Adrenal gland (tissue), 12 donors: ENCODE results near the gene BSN. TPM values are rescaled to one million over a fixed set of nuclear protein-coding genes. Genes with fewer than 3 reads are reported as not detected.

Source experiments
- DNase-seq, 7 donors: peaks; one replicate each; pipeline ENCODE4 v3.0.0-alpha.2; 2019 to 2020
- H3K27ac ChIP-seq, 5 donors: fragments of 200-600 bp; sonication (generic) in 4 of 5; 1 replicate in 3 of 5; 2 replicates in 2 of 5; pipeline versions ENCODE4 v1.5.1 to v1.8.0; 2016 to 2020; ENCODE audit warnings: mild to moderate bottlenecking in 1 of 5
- H3K27me3 ChIP-seq: fragments of 200-600 bp; 2 replicates; pipeline ENCODE4 v1.8.0; 2021
- H3K36me3 ChIP-seq, 2 donors: fragments of 200-600 bp; replicated peaks in 1 of 2; 1 replicate in 1 of 2; 2 replicates in 1 of 2; pipeline versions ENCODE4 v1.5.1 to v1.8.0; 2018 to 2022
- H3K4me1 ChIP-seq, 2 donors: fragments of 200-600 bp; replicated peaks in 1 of 2; 1 replicate in 1 of 2; 2 replicates in 1 of 2; pipeline versions ENCODE4 v1.5.1 to v1.8.0; 2018 to 2021
- H3K4me3 ChIP-seq, 4 donors: fragments of 200-600 bp; sonication (generic) in 3 of 4; one replicate each; pipeline ENCODE4 v1.5.1; 2016 to 2018
- H3K9me3 ChIP-seq, 3 donors: fragments of 200-600 bp; sonication (generic) in 1 of 3; replicated peaks in 1 of 3; 1 replicate in 2 of 3; 2 replicates in 1 of 3; pipeline versions ENCODE4 v1.5.1 to v1.8.0; 2016 to 2021
- POLR2A ChIP-seq, 2 donors: fragments of 450-650 bp; IDR thresholded peaks; one replicate each; pipeline ENCODE4 v1.6.1; 2017; ENCODE audit warnings: antibody characterized with exemption in 2 of 2, mild to moderate bottlenecking in 2 of 2, moderate library complexity in 1 of 2
- WGBS, 4 donors: extraction: QIAGEN DNeasy Blood & Tissue Kit in 2 of 4; methylation state at CpG; one replicate each; pipeline versions ENCODE4 v1.1.5 to v1.1.7; 2013 to 2017; 5-methylcytosine and 5-hydroxymethylcytosine counted together
- intact Hi-C, 2 donors: fragments of 100-400 bp; cut with DNase I; formaldehyde crosslinking; loops; one replicate each; pipeline versions ENCODE4 v1.14.1 to v1.15.0; 2022 to 2023
- polyA plus RNA-seq, 3 donors: library from polyadenylated mRNA; stranded (reverse); fragments of 200-250 nt in 2 of 3; fragments of 350-450 nt in 1 of 3; fragmentation: Illumina TruSeq in 1 of 3; extraction: RNeasy Lipid Tissue Mini Kit (QIAGEN cat#74804) in 1 of 3; gene quantifications; one replicate each; pipeline ENCODE4 v1.2.3, GENCODE V29; 2013 to 2014
- total RNA-seq, 9 donors: library from RNA; depleted of rRNA in 4 of 9; stranded (reverse); fragments of >200 nt in 4 of 9; fragments of 120-200 nt in 1 of 9; fragmentation: NEBNext Ultra II Directional in 1 of 9; extraction: Animal tissue kit (Norgen Biotek cat#: 25700) in 1 of 9; gene quantifications; one replicate each; pipeline versions ENCODE4 v1.1.0 to v1.2.4, GENCODE V29; 2013 to 2023
- TF ChIP-seq, protein P1 (sequence below), 6 experiments: fragments of 450-650 bp in 4 of 6; fragments of 200-600 bp in 2 of 6; sonication (generic) in 1 of 6; IDR thresholded peaks; 1 replicate in 5 of 6; 2 replicates in 1 of 6; pipeline versions ENCODE4 v1.5.1 to v1.8.0; 2016 to 2021; ENCODE audit warnings: antibody characterized with exemption in 6 of 6, mild to moderate bottlenecking in 2 of 6, moderate library complexity in 1 of 6
- donor health status: healthy with polysubstance abuse.
- donor health status: Bipolar disorder and iron deficiency.
- donor health status: DM: yes; HTN: yes; CAD: no.
- donor health status: DM: no; HTN: no; CAD: no.
- donor health status: DM: no; HTN: no; CAD: no.
- donor health status: DM: yes; HTN: yes; CAD: no.

The BSN gene
- total and polyA plus RNA-seq, 12 donors: 0.27 to 4.6 (median 1.5) TPM

DNA sequence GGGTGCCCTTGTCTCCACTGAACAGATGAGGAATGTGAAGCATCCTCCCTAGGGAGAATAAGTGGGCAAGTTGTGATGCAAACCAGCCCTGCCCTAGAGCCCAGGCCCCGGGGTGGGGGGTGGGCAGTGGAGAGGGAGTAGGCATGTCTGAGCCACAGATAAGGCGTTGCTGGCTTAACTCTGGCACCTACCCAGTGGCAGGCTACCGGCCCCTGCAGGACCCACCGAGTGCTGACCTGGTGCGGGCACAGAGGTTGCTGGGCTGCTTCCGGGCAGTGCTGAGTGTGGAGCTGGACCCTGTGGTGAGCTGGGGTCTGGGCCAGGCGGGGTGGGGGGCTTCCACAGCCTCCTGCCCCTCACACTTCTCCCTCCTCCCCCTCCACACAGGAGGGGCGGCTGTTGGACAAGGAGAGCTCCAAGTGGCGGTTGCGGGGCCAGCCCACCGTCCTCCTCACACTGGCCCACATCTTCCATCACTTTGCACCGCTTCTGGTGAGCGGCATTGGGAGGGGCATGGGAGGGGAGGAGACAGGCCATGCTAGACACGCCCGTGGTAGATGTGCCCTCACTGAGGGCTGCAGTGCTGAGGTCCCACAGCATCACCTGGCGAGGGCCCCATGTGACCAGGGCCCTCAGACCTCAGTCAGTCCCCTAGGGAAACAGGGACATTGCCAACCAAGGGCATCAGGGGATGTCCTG, 145.2 kb downstream of the BSN start:
- Histone ChIP-seq H3K36me3 (peaks cover 0 to 54% of the 10 kb centered on the region in 2 donors), H3K27ac (no peak overlapping the region), H3K4me1 (no peaks in the 10 kb centered on the region), H3K9me3 (no peaks in the 10 kb centered on the region), H3K27me3 (no peaks in the 10 kb centered on the region), H3K4me3 (no peak overlapping the region)
- TF ChIP-seq, protein P1, sequence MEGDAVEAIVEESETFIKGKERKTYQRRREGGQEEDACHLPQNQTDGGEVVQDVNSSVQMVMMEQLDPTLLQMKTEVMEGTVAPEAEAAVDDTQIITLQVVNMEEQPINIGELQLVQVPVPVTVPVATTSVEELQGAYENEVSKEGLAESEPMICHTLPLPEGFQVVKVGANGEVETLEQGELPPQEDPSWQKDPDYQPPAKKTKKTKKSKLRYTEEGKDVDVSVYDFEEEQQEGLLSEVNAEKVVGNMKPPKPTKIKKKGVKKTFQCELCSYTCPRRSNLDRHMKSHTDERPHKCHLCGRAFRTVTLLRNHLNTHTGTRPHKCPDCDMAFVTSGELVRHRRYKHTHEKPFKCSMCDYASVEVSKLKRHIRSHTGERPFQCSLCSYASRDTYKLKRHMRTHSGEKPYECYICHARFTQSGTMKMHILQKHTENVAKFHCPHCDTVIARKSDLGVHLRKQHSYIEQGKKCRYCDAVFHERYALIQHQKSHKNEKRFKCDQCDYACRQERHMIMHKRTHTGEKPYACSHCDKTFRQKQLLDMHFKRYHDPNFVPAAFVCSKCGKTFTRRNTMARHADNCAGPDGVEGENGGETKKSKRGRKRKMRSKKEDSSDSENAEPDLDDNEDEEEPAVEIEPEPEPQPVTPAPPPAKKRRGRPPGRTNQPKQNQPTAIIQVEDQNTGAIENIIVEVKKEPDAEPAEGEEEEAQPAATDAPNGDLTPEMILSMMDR (IDR thresholded peaks at IDR 0.05): no peak
- TF ChIP-seq POLR2A (IDR thresholded peaks at IDR 0.05): no peak
- DNase-seq: no peak
- 91 to 96% (median 94%) methylated on average over 11 to 16 of the region's 16 CpGs for WGBS, 4 donors
- intact Hi-C loops: no loop called here

DNA sequence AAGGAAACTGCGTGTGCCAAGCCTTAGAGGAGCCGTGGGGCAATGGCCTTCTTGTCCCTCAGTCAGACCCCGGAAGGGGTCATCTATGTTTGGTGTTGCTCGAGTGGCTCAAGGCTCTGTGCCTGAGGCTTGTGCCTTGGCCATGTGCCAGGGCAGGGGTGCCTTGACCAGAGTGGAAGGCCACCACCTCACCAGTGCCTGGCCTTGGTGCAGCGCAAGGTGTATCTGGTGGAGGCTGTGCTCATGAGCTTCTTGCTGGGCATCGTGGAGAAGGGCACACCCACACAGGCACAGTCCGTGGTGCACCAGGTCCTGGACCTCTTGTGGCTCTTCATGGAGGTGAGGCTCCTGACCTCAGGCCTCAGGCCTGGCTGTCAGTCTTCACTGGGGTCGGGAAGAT, 145.7 kb downstream of the BSN start:
- TF ChIP-seq, protein P1 (IDR thresholded peaks at IDR 0.05): no peak
- no peak for TF ChIP-seq POLR2A (IDR thresholded peaks at IDR 0.05)
- Histone ChIP-seq H3K4me1 (no peaks in the 10 kb centered on the region), H3K27me3 (no peaks in the 10 kb centered on the region), H3K4me3 (no peak overlapping the region), H3K9me3 (no peaks in the 10 kb centered on the region), H3K36me3 (peaks cover 0 to 59% of the 10 kb centered on the region in 2 donors), H3K27ac (no peak overlapping the region)
- no peak for DNase-seq
- 66 to 72% (median 69%) methylated on average over 4 to 8 of the region's 8 CpGs for WGBS, 4 donors
- intact Hi-C loops: loop anchor here in 1 of 2 donors (10.0 kb wide), 1 partner anchor 135 kb away; no protein-coding TSS in a partner anchor

DNA sequence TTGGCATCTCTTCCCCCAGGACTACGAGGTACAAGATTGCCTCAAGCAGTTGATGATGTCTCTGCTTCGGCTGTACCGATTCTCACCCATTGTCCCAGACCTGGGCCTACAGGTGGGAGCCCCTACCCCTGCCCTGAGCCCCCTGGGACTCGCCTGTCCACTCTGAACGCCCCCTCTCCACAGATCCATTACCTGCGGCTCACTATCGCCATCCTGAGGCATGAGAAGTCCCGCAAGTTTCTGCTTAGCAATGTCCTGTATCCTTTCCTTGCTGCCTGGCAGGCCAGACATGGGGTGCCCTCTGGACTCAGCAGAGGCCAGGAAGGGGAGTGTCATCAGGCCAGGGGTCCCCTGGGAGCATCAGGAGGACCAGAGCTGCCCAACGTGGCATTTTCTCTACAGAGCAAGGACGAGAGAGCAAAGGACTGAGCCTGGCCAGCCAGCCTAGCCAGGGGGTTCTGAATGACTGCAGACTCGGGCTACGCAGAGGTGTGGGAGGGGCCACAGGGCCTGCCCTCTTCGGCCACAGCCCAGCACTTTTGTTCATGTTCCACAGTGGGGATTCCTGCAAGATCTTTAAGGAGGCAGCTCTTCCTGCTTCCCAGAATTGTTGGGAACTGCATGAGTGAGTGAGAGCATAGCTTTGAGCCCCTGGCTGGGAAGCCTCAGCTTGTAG, 146.3 kb downstream of the BSN start:
- Histone ChIP-seq H3K4me1 (no peaks in the 10 kb centered on the region), H3K27me3 (no peaks in the 10 kb centered on the region), H3K27ac (no peak overlapping the region), H3K9me3 (no peaks in the 10 kb centered on the region), H3K4me3 (no peak overlapping the region), H3K36me3 (peaks cover 0 to 64% of the 10 kb centered on the region in 2 donors)
- no peak for DNase-seq
- TF ChIP-seq, protein P1 (IDR thresholded peaks at IDR 0.05): no peak
- no peak for TF ChIP-seq POLR2A (IDR thresholded peaks at IDR 0.05)
- intact Hi-C loops: loop anchor here in 1 of 2 donors (10.0 kb wide), 1 partner anchor 134 kb away; no protein-coding TSS in a partner anchor
- WGBS, 4 donors: 78 to 87% (median 83%) methylated on average over 10 to 13 of the region's 13 CpGs

DNA sequence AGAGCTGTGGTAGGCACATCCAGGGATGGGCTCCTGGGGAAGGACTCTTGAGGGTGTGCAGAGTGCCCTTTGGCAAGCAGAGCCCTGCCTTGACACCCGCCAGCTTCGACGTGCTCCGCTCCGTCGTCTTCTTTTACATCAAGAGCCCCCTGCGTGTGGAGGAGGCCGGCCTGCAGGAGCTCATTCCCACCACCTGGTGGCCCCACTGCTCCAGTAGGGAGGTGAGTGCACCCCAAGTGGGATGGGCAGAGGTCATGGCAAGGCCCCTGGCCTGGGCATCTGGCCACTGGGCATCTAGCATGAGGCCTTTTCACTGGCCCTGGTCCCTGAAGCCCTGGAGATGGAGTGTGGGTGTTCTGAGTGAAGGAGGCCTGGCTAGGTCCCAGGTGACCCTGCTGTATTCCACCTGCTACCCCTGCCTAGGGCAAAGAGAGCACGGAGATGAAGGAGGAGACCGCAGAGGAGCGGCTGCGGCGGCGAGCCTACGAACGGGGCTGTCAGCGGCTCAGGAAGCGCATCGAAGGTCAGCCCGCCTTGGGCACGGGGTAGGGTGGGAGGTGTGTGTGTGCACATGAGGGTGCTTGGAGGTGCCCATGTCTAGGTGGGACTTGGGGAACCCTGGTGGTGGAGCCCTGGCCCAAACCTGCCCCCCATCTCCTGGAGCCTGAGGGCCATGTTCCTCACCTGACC, 147.3 kb downstream of the BSN start:
- TF ChIP-seq, protein P1 (IDR thresholded peaks at IDR 0.05): peak in 3 of 6 experiments; percentile 9 to 29 (median 16)
- no peak for TF ChIP-seq POLR2A (IDR thresholded peaks at IDR 0.05)
- H3K9me3 ChIP-seq: no peaks in the 10 kb centered on the region
- no peak overlapping the region for H3K27ac ChIP-seq
- intact Hi-C loops: loop anchor here in 1 of 2 donors (10.0 kb wide), 1 partner anchor 133 kb away; no protein-coding TSS in a partner anchor
- peaks cover 0 to 71% of the 10 kb centered on the region in 2 donors for H3K36me3 ChIP-seq
- H3K4me3 ChIP-seq: no peak overlapping the region
- no peaks in the 10 kb centered on the region for H3K4me1 ChIP-seq
- no peak for DNase-seq
- H3K27me3 ChIP-seq: no peaks in the 10 kb centered on the region
- 83 to 88% (median 86%) methylated on average over 15 to 21 of the region's 21 CpGs for WGBS, 4 donors
